Activated T-cell treated with anti-CD3 and anti-CD28 coated beads for 24 hours (primary cell): ENCODE data around the gene HOOK1.
"Not testable (repeated sequence)": the region's sequence is repeated elsewhere in the genome, so short reads cannot be mapped to it uniquely, and the experiment has no call there.

Experiments used
- DNase-seq: peaks from one replicate; pipeline ENCODE4 v3.0.0-alpha.2; 2020; ENCODE audit warnings: low read depth

Gene HOOK1

DNA sequence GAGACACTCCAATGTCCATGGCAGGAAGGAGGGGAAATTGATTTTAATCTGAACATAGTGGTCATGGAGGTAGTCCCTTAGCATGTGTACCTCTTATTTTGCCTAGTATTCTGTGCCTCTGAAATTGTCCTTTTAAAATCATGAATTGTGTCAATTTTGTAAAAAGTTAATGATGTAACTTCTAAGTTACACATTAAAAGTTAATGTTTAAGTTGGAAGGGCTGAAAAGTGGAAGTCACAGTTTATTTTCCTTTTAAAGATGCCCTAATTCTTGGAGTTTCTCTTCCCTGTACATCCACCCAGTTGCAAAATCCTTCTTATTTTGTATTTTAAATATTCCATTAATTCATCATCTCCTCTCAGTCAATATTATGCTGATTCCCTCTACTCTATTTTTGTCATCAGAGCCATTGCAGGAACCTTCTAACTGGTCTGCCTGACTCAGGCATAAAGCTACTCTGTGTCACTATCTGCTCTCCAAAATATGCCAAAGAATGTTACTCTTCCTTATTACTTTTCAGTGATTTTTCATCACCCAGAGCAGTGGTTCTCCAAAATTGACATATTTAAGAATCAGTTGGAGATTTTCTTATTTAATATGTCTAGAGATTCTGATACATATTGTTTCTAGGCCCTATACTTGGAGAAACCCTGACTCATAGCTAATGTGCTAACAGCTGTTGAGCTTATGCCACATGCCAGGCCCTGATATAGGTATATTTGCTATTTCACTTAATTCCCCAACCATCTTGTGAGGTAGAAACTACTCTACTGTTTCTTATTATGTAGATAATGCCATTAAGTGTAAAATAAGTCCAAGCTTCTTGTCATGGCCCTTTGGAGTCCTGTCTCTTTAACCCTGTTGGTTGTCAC lies 5.1 kb downstream of the HOOK1 start:
- no peak for DNase-seq

DNA sequence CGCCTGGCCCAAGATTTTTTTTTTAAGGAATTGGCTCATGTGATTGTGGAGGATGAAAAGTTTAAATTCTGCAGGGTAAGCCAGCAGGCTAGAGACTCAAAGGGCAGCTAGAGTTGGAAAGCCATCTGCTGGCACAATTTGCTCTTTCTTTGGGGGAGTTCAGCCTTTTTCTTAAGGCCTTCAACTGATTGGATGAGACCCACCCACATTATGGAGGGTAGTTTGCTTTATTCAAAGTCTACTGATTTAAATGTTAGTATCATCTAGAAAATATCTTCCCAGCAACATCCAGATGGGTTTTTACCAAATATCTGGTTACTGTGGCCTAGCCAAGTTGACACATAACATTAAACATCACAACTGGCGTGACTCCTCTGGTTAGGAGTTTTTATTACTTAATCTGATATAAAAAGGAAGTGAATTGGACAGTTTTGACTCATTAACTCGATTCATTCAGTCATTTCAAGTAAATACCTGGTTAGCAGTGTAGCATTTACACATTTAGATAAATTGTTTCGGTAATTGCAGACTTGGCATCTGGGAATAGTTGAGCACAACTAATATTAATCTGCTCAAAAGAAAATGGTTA lies 12.4 kb downstream of the HOOK1 start:
- no peak for DNase-seq

DNA sequence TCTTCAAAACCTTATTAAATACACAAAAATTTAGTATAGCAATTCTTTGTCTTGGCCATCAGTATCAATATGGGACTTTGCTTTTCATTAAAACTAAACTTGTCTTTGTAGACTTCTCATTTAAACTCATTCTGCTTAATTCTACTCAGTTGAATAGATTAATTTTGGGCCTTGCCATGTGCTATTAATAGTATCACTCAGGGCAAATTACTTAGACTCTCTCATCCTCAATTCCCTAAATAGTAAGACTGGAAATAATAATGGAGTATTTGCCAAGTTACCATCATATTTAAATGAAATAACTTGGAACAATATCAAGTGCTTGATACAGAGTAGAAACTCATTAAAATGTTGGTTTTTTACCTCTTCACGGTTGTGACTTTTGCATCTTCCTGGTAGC lies 13.4 kb downstream of the HOOK1 start:
- no peak for DNase-seq

DNA sequence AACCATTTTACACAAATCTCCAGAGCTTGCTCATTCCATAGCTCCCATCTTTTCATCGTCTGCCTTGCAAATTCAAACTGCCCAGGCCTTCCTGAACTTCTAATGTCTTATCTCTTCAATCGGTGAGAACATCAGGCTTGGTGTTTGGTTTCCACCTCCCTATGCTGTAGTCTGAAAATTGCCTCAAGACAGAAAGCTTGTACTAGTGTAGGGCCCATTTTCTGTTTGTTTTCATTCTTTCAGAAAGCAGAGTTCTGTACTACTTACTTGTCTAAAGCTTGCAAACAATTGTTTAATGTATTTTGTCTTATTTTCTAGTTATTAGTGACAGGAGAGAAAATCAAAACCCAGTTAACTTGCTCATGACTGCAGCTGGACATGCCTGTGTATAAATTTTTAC lies 16.8 kb downstream of the HOOK1 start:
- no peak for DNase-seq

DNA sequence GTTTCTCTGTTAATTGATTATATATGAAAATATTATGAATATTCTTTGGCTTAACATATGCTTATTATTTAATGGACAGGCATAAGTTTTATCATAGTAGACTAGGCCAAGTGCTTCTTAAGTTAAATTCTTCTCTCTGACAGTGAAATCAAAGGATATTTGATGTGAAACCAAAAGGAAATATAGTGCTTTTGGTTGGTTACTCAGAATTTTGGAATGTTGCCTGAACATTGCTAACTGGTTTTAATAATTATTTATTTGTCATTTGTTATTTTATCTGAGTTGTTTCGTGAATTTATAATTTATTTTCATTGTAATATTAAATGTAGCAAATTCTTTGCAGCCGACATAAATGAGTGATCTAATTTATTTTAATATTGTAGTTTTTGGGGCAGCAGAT lies 18.3 kb downstream of the HOOK1 start:
- DNase-seq, result no peak

DNA sequence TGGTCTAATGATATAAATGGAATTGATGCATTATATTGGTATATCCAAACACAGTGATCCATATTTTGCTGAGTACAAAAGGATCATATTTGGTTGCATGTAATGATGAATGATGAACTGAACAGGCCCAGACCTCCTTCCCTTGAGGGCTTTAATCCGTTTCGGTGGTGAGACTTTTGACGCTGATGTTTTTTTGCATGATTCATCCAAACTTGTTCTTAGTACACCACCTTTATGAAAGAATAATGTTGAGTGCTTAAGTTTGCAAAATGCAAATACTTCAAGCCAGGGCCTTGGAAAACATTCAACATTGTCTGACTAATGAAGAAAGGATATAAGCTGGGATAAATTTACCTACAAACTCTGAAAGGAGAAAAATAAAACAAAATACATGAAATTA lies 19.2 kb downstream of the HOOK1 start:
- no peak for DNase-seq

DNA sequence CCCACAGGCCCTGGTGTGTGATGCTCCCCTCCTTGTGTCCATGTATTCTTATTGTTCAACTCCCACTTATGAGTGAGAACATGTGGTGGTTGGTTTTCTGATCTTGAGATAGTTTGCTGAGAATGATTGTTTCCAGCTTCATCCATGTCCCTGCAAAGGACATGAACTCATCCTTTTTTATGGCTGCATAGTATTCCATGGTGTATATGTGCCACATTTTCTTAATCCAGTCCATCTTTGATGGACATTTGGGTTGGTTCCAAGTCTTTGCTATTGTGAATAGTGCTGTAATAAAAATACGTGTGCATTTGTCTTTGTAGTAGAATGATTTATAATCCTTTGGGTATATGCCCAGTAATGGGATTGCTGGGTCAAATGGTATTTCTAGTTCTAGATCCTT lies 23.1 kb downstream of the HOOK1 start:
- not testable (repeated sequence) for DNase-seq

DNA sequence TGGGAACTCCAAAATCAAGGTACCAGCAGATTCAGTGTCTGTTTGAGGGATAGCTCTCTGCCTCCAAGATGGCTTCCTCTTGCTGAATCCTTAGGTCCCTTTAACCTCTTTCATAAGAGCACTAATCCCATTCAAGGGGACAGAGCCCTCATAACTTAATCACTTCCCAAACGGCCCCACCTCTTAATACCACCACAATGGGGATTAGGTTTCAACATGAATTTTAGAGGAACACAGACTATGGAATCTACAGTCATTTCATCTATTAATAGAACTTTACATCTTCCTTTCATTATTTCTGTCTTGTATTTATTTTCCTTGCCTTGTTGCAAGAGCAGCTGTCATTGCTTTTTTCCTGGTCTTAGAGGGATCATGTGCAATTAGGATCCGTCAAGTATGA lies 30.3 kb downstream of the HOOK1 start:
- DNase-seq, result no peak

DNA sequence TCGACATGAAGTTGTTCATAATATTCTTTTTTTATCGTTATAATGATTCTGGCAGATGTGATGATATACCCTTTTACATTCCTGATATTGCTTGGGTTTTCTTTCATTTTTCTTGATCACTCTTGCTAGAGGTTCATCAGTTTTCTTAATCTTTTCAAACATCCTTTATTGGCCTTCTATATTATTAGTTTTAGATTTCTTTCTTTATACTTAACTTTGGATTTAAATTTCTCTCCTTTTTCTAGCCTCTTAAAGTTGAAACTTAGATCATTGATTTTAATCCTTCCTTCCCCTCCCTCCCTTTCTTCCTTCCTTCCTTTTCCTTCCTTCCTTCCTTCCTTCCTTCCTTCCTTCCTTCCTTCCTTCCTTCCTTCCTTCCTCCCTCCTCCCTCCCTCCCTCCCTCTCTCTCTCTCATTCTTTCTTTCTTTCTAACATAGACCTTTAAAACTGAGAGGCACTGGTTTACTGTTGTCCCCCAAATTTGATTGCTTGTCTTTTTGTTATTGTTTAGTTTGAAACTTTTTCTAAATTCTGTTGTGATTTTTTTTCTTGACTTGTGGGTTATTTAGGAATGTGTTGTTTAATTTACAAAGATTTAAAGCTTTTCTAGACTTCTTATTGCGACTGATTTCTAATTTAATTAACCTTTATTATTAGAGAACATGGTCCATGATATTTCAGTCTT lies 31.6 kb downstream of the HOOK1 start:
- no peak for DNase-seq

DNA sequence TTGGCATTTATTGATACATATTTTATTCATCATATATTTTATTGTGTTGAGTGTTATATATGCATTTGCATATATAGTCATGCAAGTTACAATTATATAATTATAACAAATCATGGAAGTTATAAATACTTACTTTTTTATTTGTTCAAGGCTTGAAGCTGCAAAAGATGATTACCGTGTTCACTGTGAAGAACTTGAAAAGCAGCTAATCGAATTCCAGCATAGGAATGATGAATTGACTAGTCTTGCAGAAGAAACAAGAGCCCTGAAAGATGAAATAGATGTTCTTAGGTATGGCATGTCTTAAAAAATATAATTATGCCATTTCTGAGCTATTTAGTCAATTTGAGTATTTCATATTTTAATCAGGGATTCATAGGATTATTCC lies 32.1 kb downstream of the HOOK1 start:
- no peak for DNase-seq

DNA sequence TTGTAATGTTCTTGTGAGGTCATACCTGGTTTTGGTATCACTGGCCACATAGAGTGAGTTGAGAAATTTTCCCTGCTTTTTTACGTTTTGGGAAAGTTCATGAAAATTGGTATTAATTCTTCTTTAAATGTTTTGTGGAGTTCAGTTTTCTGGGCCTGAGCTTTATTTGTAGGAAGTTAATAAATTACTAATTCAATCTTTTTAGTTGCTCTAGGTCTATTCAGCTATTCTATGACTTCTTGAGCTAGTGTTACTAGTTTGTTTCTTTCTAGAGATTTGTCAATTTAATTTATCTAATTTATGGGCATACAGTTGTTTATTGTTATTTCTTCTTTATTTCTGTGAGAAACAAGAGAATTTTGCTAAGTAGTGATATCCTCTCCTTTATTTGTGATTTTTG lies 37.4 kb downstream of the HOOK1 start:
- DNase-seq, result no peak

DNA sequence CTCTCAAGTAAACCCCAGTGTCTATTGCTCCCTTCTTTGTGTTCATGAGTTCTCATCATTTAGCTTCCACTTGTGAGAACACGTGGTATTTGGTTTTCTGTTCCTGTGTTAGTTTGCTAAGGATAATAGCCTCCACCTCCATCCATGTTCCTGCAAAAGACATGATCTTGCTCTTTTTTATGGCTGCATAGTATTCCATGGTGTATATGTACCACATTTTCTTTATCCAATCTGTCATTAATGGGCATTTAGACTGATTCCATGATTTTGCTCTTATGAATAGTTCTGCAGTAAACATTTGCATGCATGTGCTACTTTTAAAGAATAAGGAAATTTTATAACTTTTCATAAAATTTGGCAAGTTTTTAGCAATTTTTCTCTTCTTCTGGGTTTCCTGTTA lies 40.5 kb downstream of the HOOK1 start:
- DNase-seq, result not testable (repeated sequence)

DNA sequence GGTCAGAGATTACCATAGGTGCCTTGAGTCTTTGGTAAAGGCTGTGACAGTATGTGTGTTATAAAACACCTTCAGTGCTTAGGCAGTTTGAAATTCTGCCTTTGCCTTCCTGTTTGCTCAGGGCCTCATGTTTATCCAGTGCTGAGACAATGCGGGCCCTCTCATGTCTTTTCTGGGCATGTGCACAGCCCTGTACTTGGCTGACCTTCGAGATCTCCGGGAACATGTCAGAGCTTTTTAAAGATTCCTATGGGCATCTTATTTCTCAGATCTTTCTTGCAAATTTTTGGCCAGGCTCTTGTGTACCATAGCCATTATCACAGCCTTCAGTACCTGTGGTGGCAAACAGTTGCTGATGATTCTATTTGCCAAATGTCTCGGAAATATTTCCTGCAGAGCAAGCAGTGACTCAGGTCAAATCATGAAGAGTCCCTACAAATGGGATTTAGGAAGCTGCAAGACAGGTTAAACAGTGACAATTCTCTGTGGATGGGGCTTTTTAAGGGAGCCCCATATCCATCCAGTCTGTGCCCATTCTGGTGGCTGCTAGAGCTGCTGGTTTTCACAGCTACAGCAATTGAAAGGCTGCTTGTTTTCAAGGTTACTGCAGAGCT lies 42.1 kb downstream of the HOOK1 start:
- DNase-seq, result no peak

DNA sequence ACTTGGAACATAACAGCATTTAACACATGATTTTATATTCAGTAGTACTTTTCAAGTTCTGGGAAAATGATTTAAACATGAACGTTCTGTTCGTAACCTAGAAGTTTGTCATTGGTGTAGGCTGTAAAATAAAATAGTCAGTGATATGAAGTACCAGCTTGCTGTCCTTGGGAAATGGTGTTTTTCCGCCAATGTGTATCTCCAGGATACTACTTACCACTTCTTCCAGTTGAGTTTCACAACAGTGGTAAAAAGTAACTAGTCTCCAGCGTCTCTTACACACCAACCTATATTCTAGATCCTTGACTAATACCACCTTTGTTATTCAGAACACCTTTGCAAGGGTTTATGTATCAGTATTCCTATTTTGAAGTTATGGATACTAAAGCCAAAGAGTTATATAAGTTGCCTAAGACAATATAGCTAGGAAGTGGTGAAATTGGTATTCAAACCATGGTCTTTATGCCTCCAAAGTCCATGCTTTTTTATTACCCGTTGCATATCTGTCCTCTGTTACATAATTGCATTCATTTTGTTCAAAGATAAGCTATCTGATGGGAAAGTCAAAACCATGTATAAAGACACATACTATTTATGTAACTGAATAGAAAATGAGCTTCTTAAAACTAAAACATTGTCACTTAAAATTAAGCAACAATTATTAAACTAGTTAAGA lies 43.1 kb downstream of the HOOK1 start:
- DNase-seq, result no peak

DNA sequence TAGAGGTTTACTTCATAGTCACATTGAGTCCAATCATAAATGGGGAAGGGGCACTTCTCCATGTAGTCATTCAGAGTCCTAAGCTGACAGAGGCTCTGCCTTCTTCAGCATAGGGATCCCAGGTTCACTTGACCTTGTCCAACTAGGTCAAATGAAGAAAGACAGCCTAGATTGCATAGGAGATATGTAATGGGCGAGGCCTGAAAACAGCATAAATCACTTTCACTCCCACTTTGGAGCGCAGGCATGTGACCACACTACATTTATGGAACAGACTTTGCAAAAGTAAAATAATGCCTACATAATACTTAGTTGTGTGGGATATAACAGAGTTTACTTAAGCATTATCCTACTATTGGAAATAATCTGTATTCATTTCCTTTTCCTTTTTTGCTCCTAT lies 51.7 kb downstream of the HOOK1 start:
- no peak for DNase-seq

DNA sequence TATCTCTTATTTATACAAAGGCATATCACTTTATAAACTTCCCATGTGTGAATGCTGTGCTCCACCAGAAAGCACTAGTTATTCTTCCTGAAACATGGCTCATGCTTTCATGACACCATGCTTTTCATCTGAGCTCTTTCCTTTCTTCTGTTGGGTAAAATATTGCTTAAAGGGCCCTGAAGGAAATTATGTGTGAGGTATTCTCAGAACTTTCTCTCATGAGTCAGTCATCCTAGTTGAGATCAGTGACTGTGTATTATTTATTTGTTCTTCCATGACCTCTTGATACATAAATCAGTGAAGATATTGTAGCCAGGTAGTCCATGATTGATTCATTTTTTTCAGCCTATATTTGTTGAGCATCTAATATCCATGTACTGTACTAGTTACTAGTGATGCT lies 57.0 kb downstream of the HOOK1 start:
- no peak for DNase-seq

DNA sequence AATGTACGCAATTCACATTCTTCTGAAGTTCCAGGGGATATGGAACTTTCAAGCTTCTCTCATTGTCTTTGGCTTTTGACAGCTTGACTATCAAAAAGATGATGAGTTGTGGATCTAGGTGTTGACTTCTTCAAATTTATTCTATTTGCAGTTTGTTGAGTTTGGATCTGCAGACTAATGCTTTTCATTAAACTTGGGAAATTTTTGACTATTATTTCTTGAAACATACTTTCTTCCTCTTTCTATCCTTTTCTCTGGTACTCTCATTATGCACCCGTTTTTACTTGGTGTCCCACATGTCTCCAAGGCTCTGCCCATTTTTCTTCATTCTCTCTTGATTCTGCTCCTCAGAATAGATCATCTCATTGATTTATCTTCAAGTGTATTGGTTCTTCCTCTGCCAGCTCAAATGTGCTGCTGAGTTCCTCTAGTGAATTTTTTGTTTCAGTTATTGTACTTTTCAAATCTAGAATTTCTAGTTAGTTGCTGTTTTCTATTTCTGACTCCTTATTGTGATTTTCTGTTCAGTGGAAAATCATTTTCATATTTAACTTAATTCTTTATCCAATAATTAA lies 62.4 kb downstream of the HOOK1 start:
- no peak for DNase-seq

DNA sequence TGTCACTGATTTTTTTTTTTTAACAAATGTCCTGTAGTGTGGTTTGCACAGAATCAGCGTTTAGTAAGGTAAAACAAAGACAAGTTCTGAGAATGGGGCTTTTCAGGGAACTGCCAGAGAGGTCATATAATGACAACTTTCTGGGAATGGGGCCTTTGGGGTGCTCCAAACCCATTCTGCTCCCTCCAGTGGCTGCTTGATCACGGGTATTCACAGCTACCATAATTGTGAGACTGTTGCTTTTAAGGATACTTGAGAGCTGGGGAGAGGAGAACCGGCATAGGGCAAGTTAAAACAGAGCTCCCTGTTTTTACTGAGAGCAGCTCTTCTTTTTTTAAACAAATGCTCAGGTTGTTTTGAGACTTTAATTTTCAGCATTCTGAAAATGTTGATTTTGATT lies 63.6 kb downstream of the HOOK1 start:
- DNase-seq, result no peak

DNA sequence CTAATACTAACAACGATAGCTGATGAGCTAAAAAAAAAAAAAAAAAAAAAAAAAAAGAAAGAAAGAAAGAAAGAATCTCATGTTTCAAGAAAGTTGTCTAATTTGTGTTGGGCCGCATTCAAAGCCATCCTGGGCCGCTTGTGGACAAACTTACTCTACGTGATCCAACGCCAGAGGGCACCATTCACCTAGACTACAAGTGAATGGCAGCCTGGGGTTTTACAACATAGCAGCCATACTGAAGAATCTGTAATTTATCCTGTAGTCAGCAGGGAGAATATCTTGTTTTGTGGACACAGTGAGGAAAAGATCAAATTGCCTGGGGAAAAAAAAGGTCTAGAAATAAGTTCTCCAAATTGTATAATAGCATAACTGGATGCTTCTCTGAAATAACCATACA lies 64.8 kb downstream of the HOOK1 start:
- DNase-seq, result peak; percentile 15

DNA sequence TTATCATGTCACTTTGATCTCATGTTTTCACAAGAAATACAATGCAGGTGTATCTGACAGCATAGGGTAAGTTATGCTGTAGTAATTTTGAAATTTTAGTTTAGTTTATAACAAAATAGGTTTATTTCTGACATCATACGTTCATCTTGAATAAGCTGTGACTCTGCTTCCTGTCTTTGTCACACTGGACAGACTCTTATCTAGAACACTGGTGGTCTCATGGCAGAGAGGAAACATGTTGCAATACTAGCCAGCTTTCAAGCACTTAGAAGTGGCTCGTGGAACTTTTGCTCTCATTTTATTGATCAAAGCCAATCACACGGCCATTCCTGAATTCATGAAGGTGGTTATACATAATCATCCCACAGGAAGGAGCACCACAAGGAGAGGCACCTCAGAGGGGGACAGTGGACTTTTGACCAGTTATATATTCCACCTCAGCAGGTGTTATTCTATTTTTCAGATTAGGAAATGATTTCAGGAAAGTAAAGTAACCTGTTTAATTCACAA lies 65.3 kb downstream of the HOOK1 start:
- DNase-seq, result no peak

DNA sequence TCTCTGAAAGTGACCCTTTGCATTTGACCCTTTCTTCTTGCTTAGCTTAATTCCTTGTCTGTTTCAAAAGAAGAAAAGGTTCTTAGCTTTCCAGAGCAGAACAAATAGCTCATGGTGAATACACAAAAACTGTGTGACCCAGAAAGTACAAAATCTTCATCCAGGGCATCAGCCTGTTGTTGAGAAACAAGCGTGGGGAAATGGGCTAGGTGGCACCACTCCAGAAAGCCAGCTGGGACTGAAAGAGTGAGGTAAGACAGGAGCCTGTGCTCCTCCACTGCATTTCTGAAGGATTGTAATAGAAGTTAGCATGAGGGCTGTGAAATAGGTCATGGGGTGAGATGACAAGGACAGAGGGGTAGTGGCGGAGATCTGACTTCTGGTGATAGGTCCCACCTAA lies 66.0 kb downstream of the HOOK1 start:
- no peak for DNase-seq
